H9 (cell line): ENCODE results near the gene MUC5AC. TPM values are rescaled to one million over a fixed set of nuclear protein-coding genes. Genes with fewer than 3 reads are reported as not detected.

Experiments used
- DNase-seq: peaks from one replicate; pipeline ENCODE4 v3.0.0-alpha.2; 2017
- H2AFZ ChIP-seq: one replicate; pipeline ENCODE4 v1.6.1; 2013; ENCODE audit warnings: mild to moderate bottlenecking, low read length, control low read depth, moderate library complexity
- H2AK5ac ChIP-seq: 2 replicates; pipeline ENCODE4 v1.6.1; 2013; ENCODE audit warnings: low read length, control low read depth, mixed read lengths; ENCODE audit not compliant: insufficient read length
- H2BK120ac ChIP-seq: one replicate; pipeline ENCODE4 v1.6.1; 2013; ENCODE audit warnings: low read depth, mild to moderate bottlenecking, low read length, control low read depth, inconsistent platforms; ENCODE audit not compliant: poor library complexity, severe bottlenecking
- H2BK12ac ChIP-seq: 2 replicates; pipeline ENCODE4 v1.6.1; 2013; ENCODE audit warnings: low read length, control low read depth, mixed read lengths, low read depth; ENCODE audit not compliant: insufficient read length
- H2BK15ac ChIP-seq: 2 replicates; pipeline ENCODE4 v1.6.1; 2013; ENCODE audit warnings: low read depth, low read length, control low read depth
- H2BK20ac ChIP-seq: one replicate; pipeline ENCODE4 v1.6.1; 2013; ENCODE audit warnings: low read depth, mild to moderate bottlenecking, low read length, control low read depth, inconsistent platforms; ENCODE audit not compliant: poor library complexity, severe bottlenecking
- H2BK5ac ChIP-seq: 2 replicates; pipeline ENCODE4 v1.6.1; 2013; ENCODE audit warnings: low read length, control low read depth, mixed read lengths; ENCODE audit not compliant: insufficient read length
- H3K14ac ChIP-seq: 2 replicates; pipeline ENCODE4 v1.6.1; 2013; ENCODE audit warnings: low read length, control low read depth; ENCODE audit not compliant: insufficient read depth
- H3K18ac ChIP-seq: 2 replicates; pipeline ENCODE4 v1.6.1; 2013; ENCODE audit warnings: low read depth, mild to moderate bottlenecking, mixed read lengths, low read length, control low read depth; ENCODE audit not compliant: insufficient read length
- H3K23ac ChIP-seq: 2 replicates; pipeline ENCODE4 v1.6.1; 2013; ENCODE audit warnings: low read length, control low read depth, mixed read lengths, low read depth; ENCODE audit not compliant: insufficient read length
- H3K23me2 ChIP-seq: 2 replicates; pipeline ENCODE4 v1.6.1; 2013; ENCODE audit warnings: low read depth, mild to moderate bottlenecking, mixed read lengths, low read length, control low read depth; ENCODE audit not compliant: insufficient read length, poor library complexity, severe bottlenecking
- H3K27ac ChIP-seq: 2 replicates; pipeline ENCODE4 v1.5.1; 2013; ENCODE audit warnings: low read length, control low read depth, mixed read lengths, low read depth; ENCODE audit not compliant: insufficient read length
- H3K27me3 ChIP-seq: 2 replicates; pipeline ENCODE4 v1.6.1; 2013; ENCODE audit warnings: low read length, control low read depth, inconsistent platforms; ENCODE audit not compliant: insufficient read depth
- H3K4ac ChIP-seq: 2 replicates; pipeline ENCODE4 v1.6.1; 2013; ENCODE audit warnings: low read depth, mild to moderate bottlenecking, control low read depth, inconsistent platforms, low read length, moderate library complexity
- H3K4me1 ChIP-seq: 2 replicates; pipeline ENCODE4 v1.6.1; 2013; ENCODE audit warnings: low read length, control low read depth, inconsistent platforms; ENCODE audit not compliant: insufficient read depth
- H3K4me2 ChIP-seq: 2 replicates; pipeline ENCODE4 v1.6.1; 2013; ENCODE audit warnings: low read length, control low read depth, mixed read lengths; ENCODE audit not compliant: insufficient read length, insufficient read depth
- H3K56ac ChIP-seq: 2 replicates; pipeline ENCODE4 v1.6.1; 2013; ENCODE audit warnings: low read depth, mild to moderate bottlenecking, mixed read lengths, low read length, control low read depth; ENCODE audit not compliant: insufficient read length
- H3K79me1 ChIP-seq: 2 replicates; pipeline ENCODE4 v1.6.1; 2013; ENCODE audit warnings: low read depth, mild to moderate bottlenecking, moderate library complexity, low read length, control low read depth, inconsistent platforms; ENCODE audit not compliant: insufficient read depth, poor library complexity, severe bottlenecking
- H3K79me2 ChIP-seq: 2 replicates; pipeline ENCODE4 v1.6.1; 2013; ENCODE audit warnings: low read length, control low read depth, inconsistent platforms; ENCODE audit not compliant: insufficient read depth
- H3K9ac ChIP-seq: 2 replicates; pipeline ENCODE4 v1.6.1; 2013; ENCODE audit warnings: low read length, control low read depth, mixed read lengths; ENCODE audit not compliant: insufficient read length; ENCODE audit errors: extremely low read depth
- H3K9me3 ChIP-seq: one replicate; pipeline ENCODE4 v1.6.1; 2013; ENCODE audit warnings: low read depth, low read length, inconsistent platforms; ENCODE audit not compliant: control insufficient read depth
- H3T11ph ChIP-seq: one replicate; pipeline ENCODE4 v1.6.1; 2013; ENCODE audit warnings: mild to moderate bottlenecking, low read length, control low read depth, inconsistent platforms
- H4K20me1 ChIP-seq: one replicate; pipeline ENCODE4 v1.6.1; 2013; ENCODE audit not compliant: control insufficient read depth, insufficient read length, insufficient read depth
- H4K5ac ChIP-seq: 2 replicates; pipeline ENCODE4 v1.6.1; 2013; ENCODE audit warnings: low read depth, mild to moderate bottlenecking, mixed read lengths, low read length, control low read depth; ENCODE audit not compliant: insufficient read length
- H4K8ac ChIP-seq: replicated peaks from 2 replicates; pipeline ENCODE4 v1.6.1; 2013; ENCODE audit warnings: low read length, control low read depth, mixed read lengths, low read depth; ENCODE audit not compliant: insufficient read length
- H4K91ac ChIP-seq: 2 replicates; pipeline ENCODE4 v1.6.1; 2013; ENCODE audit warnings: low read depth, mild to moderate bottlenecking, moderate library complexity, mixed read lengths, low read length, control low read depth; ENCODE audit not compliant: insufficient read length
- H3K27ac Mint-ChIP-seq, 3 experiments: 2 replicates in 2 of 3; 3 replicates in 1 of 3; pipeline ENCODE4 v1.8.0; 2020 to 2021; ENCODE audit warnings: mixed read lengths in 3 of 3, mild to moderate bottlenecking in 1 of 3, moderate library complexity in 1 of 3
- H3K27me3 Mint-ChIP-seq: 2 replicates; pipeline ENCODE4 v1.8.0; 2021; ENCODE audit warnings: low read depth, mild to moderate bottlenecking, moderate library complexity, mixed read lengths
- H3K36me3 Mint-ChIP-seq, 3 experiments: 2 replicates in 2 of 3; 3 replicates in 1 of 3; pipeline ENCODE4 v1.8.0; 2020 to 2021; ENCODE audit warnings: low read depth in 3 of 3, mixed read lengths in 3 of 3; ENCODE audit not compliant: insufficient read depth in 1 of 3
- H3K4me1 Mint-ChIP-seq, 2 experiments: 2 replicates each; pipeline ENCODE4 v1.8.0; 2020; ENCODE audit warnings: mixed read lengths in 2 of 2
- H3K4me3 Mint-ChIP-seq, 2 experiments: 2 replicates in 1 of 2; 3 replicates in 1 of 2; pipeline ENCODE4 v1.8.0; 2020 to 2021; ENCODE audit warnings: mild to moderate bottlenecking in 2 of 2, mixed read lengths in 2 of 2, moderate library complexity in 1 of 2
- H3K9me3 Mint-ChIP-seq, 2 experiments: 2 replicates in 1 of 2; 3 replicates in 1 of 2; pipeline ENCODE4 v1.8.0; 2020; ENCODE audit warnings: mild to moderate bottlenecking in 2 of 2, mixed read lengths in 2 of 2, moderate library complexity in 1 of 2
- whole genome bisulfite sequencing: extraction: QIAGEN DNeasy Blood & Tissue Kit; methylation state at CpG from one replicate; pipeline ENCODE4 v1.1.7; 2013; ENCODE audit warnings: missing lambda C conversion rate, low lambda C conversion rate, mixed read lengths; ENCODE audit not compliant: insufficient read length; ENCODE audit errors: extremely low coverage; 5-methylcytosine and 5-hydroxymethylcytosine counted together
- total RNA-seq: library from RNA; stranded (reverse); gene quantifications from 2 replicates; pipeline ENCODE4 v1.2.1, GENCODE V29; 2021
- TF ChIP-seq, protein P1 (sequence below): fragments of 200-600 bp; sonication (generic); conservative IDR thresholded peaks from 3 replicates; pipeline ENCODE4 v1.8.0; 2021; ENCODE audit warnings: antibody characterized with exemption, mild to moderate bottlenecking

Gene MUC5AC
- total RNA-seq, 1 experiment from 2014 or later: not detected

DNA sequence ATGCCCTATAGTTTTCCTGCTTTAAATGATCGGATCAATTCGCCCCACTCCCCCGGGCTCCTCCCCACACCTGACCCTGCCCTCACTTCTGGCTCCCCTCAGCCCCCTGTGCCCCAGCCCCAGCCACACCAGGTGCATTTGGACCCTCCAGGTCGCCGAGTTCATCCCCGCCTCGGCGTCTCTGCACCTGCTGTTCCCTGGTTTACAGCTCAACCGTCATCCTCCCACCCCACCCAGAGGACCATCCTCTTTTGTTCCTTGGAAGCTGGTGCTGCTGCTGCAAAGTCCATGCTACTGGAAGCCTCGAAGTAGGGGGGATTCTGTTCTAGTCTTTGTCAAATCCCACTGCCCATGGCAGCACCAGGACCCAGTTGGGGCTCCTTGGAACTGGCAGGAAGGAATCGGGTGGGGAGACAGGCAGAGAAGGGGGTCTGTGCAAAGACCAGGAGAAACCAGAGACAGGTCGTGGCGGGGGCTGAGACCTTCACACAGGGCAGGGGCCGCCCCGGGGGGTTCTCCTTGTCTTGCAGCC is 60.6 kb downstream of the MUC5AC start:
- Histone ChIP-seq H3K56ac (no peak overlapping the region), H2BK20ac (no peak overlapping the region), H2BK15ac (no peak overlapping the region), H3K4me1 (no peaks in the 10 kb centered on the region), H2BK12ac (no peak overlapping the region), H4K20me1 (no peaks in the 10 kb centered on the region), H4K5ac (no peak overlapping the region), H3K9me3 (no peaks in the 10 kb centered on the region), H3K4me2 (no peak overlapping the region), H3T11ph (no peak overlapping the region), H3K23me2 (no peaks in the 10 kb centered on the region), H4K8ac (no peak overlapping the region), H2AFZ (no peak overlapping the region), H3K27me3 (no peaks in the 10 kb centered on the region), H2BK120ac (no peak overlapping the region), H3K23ac (no peak overlapping the region), H3K79me1 (no peaks in the 10 kb centered on the region), H2BK5ac (no peak overlapping the region), H3K9ac (no peak overlapping the region), H2AK5ac (no peak overlapping the region), H3K14ac (no peak overlapping the region), H3K18ac (no peak overlapping the region), H3K27ac (no peak overlapping the region), H3K4ac (no peak overlapping the region), H3K79me2 (no peaks in the 10 kb centered on the region), H4K91ac (no peak overlapping the region)
- H3K27ac Mint-ChIP-seq: no peak overlapping the region
- no CpG with 5 or more reads among the region's 15 CpGs for WGBS
- TF ChIP-seq, protein P1, sequence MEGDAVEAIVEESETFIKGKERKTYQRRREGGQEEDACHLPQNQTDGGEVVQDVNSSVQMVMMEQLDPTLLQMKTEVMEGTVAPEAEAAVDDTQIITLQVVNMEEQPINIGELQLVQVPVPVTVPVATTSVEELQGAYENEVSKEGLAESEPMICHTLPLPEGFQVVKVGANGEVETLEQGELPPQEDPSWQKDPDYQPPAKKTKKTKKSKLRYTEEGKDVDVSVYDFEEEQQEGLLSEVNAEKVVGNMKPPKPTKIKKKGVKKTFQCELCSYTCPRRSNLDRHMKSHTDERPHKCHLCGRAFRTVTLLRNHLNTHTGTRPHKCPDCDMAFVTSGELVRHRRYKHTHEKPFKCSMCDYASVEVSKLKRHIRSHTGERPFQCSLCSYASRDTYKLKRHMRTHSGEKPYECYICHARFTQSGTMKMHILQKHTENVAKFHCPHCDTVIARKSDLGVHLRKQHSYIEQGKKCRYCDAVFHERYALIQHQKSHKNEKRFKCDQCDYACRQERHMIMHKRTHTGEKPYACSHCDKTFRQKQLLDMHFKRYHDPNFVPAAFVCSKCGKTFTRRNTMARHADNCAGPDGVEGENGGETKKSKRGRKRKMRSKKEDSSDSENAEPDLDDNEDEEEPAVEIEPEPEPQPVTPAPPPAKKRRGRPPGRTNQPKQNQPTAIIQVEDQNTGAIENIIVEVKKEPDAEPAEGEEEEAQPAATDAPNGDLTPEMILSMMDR: no peak
- peaks cover 0 to 3% of the 10 kb centered on the region in 2 experiments; a peak in 1 of 4 replicates for H3K4me1 Mint-ChIP-seq
- no peaks in the 10 kb centered on the region for H3K36me3 Mint-ChIP-seq
- peaks cover 48% of the 10 kb centered on the region for H3K27me3 Mint-ChIP-seq
- peak; percentile 10 for DNase-seq
- H3K9me3 Mint-ChIP-seq: peaks cover 4 to 10% of the 10 kb centered on the region in 2 experiments
- no peak overlapping the region for H3K4me3 Mint-ChIP-seq
